ENCODE data around the gene ADGRG1.

Gene ADGRG1

DNA sequence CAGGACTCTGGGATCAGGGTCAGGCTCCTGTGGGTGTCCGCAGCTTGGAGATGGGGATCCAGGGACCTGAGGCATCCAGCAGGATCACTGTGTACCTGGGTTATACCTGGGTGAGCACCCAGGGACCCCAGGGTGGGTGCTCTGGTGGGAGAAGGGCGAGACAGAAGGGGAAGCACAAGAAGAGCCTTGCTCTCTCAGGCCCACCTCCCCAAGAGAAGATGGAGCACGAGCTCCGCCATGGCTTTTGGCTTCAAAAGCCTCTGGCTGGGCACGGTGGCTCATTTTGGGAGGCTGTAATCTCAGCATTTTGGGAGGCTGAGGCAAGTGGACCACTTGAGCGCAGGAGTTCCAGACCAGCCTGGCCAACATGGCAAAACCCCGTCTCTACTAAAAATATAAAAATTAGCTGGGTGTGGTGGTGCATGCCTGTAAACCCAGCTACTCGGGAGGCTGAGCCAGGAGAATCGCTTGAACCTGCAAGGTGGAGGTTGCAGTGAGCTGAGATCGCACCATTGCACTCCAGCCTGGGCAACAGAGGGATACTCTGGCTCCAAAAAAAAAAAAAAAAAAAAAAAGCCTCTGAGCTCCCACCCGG lies 75.1 kb downstream of the ADGRG1 start:
- no peak overlapping the region for H3K4me2 ChIP-seq (ENCODE audit: insufficient read depth, low read length)
- no peaks in the 10 kb centered on the region for H4K20me1 ChIP-seq (ENCODE audit: insufficient read depth, low read length)
- H3K79me2 ChIP-seq (ENCODE audit: insufficient read depth, low read length): no peaks in the 10 kb centered on the region
- no peaks in the 10 kb centered on the region for H3K9me3 ChIP-seq (ENCODE audit: insufficient read depth, low read length, severe bottlenecking)
- no peaks in the 10 kb centered on the region for H3K27me3 ChIP-seq (ENCODE audit: insufficient read depth, low read length, poor library complexity)
- ATAC-seq (ENCODE audit: insufficient read depth, low read depth): no peak
- no peaks in the 10 kb centered on the region for H3K4me1 ChIP-seq (ENCODE audit: insufficient read depth, low read length)
- no peak for TF ChIP-seq EZH2 (IDR thresholded peaks at IDR 0.05; ENCODE audit: borderline replicate concordance, low read depth, low read length, severe bottlenecking)
- TF ChIP-seq, protein P1, sequence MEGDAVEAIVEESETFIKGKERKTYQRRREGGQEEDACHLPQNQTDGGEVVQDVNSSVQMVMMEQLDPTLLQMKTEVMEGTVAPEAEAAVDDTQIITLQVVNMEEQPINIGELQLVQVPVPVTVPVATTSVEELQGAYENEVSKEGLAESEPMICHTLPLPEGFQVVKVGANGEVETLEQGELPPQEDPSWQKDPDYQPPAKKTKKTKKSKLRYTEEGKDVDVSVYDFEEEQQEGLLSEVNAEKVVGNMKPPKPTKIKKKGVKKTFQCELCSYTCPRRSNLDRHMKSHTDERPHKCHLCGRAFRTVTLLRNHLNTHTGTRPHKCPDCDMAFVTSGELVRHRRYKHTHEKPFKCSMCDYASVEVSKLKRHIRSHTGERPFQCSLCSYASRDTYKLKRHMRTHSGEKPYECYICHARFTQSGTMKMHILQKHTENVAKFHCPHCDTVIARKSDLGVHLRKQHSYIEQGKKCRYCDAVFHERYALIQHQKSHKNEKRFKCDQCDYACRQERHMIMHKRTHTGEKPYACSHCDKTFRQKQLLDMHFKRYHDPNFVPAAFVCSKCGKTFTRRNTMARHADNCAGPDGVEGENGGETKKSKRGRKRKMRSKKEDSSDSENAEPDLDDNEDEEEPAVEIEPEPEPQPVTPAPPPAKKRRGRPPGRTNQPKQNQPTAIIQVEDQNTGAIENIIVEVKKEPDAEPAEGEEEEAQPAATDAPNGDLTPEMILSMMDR (IDR thresholded peaks at IDR 0.05; ENCODE audit: borderline replicate concordance, extremely low read depth, low read length, poor library complexity, severe bottlenecking): no peak
- no peak overlapping the region for H3K9ac ChIP-seq (ENCODE audit: low read depth, low read length)
- H3K36me3 ChIP-seq (ENCODE audit: insufficient read depth, low read length): no peaks in the 10 kb centered on the region
- DNase-seq: no peak
- no peak overlapping the region for H3K27ac ChIP-seq (ENCODE audit: low read length)
- no peak overlapping the region for H3K4me3 ChIP-seq (ENCODE audit: low read depth in 1 of 2, low read length in 2 of 2)
- no peak overlapping the region for H2AFZ ChIP-seq (ENCODE audit: low read depth, low read length)

DNA sequence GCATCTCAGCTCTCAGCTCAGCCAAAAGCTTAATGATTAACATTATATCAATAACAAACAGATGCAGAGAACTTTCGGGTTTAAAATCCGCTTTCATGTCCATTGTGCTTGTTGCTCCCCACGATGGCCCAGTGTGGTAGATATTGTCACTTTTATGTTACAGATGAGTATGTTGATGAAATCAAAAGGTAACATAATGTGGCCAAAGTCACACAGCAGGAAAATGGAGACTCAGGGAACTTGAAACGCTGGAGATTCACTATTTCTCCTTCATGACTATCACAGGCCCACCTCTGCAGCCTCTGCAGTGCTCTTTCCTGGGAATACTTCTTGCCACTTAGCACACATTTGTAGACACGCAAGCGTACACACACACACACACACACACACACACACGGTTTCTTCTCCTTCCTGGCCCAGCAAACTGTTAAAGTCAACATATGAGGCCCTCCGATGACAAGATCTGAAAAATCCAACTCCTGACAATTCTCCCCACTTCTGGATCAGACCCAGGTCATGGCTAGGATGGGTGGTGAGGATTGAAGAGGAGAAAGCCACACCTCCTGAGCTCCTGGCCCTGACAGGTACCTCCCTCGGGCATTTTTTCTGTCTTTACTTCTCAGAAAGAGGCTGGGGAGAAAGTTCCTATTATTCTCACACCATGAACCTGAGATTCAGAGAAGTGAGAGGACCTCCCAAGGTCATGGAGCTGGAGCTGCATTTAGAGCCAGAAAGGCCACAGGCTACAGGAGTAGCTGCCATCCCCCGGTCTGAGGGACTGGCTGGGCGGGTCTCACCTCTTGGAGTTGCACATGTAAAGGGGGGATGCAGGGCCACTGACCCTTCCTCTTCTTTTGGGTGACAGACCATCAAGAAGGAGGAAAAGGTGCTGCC lies 75.8 kb downstream of the ADGRG1 start:
- H3K4me2 ChIP-seq (ENCODE audit: insufficient read depth, low read length): no peak overlapping the region
- H3K27me3 ChIP-seq (ENCODE audit: insufficient read depth, low read length, poor library complexity): no peaks in the 10 kb centered on the region
- no peaks in the 10 kb centered on the region for H3K36me3 ChIP-seq (ENCODE audit: insufficient read depth, low read length)
- ATAC-seq (ENCODE audit: insufficient read depth, low read depth) (no peak), DNase-seq (no peak)
- H3K4me3 ChIP-seq (ENCODE audit: low read depth in 1 of 2, low read length in 2 of 2): no peak overlapping the region
- no peak overlapping the region for H3K9ac ChIP-seq (ENCODE audit: low read depth, low read length)
- no peaks in the 10 kb centered on the region for H3K79me2 ChIP-seq (ENCODE audit: insufficient read depth, low read length)
- no peak for TF ChIP-seq EZH2 (IDR thresholded peaks at IDR 0.05; ENCODE audit: borderline replicate concordance, low read depth, low read length, severe bottlenecking)
- TF ChIP-seq, protein P1 (IDR thresholded peaks at IDR 0.05; ENCODE audit: borderline replicate concordance, extremely low read depth, low read length, poor library complexity, severe bottlenecking): no peak
- no peak overlapping the region for H2AFZ ChIP-seq (ENCODE audit: low read depth, low read length)
- no peaks in the 10 kb centered on the region for H3K9me3 ChIP-seq (ENCODE audit: insufficient read depth, low read length, severe bottlenecking)
- H3K4me1 ChIP-seq (ENCODE audit: insufficient read depth, low read length): no peaks in the 10 kb centered on the region
- H3K27ac ChIP-seq (ENCODE audit: low read length): no peak overlapping the region
- H4K20me1 ChIP-seq (ENCODE audit: insufficient read depth, low read length): no peaks in the 10 kb centered on the region

DNA sequence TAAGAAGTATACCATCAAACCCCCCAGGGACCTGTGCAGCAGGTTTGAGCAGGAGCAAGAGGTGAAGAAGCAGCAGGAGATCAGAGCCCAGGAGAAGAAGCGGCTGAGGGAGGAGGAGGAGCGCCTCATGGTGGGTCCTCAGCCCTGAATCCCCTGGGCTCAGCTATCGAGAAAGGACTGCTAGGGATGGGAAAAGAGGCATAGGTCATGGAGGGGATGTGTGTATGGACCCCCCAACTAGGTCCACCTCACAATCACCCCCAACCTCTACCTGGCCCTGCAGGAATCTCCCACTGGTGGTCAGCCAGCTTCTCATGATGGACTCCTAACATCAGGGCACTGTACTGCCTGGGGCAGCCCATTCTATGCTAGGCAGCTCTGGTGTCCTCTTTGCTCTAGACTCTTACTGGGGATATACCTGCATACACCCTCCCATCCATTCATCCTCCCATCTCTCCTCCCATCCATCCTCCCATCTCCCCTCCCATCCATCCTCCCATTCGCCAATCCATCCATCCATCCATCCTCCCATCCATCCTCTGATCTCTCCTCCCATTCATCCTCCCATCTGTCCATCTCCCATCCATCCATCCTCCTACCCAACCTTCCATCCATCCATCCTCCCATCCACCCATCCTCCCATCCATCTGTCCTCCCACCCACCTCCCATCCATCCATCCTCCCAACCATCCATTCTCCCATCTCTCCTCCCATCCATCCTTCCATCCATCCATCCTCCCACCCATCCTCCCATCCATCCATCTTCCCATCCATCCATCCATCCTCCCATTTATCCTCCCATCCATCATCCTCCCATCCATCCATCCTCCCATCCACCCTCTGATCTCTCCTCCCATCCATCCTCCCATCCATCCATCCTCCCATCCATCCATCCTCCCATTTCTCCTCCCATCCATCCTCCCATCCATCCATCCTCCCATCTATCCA lies 76.7 kb downstream of the ADGRG1 start:
- TF ChIP-seq, protein P1 (IDR thresholded peaks at IDR 0.05; ENCODE audit: borderline replicate concordance, extremely low read depth, low read length, poor library complexity, severe bottlenecking): no peak
- no peak for TF ChIP-seq EZH2 (IDR thresholded peaks at IDR 0.05; ENCODE audit: borderline replicate concordance, low read depth, low read length, severe bottlenecking)
- Histone ChIP-seq H3K36me3 (ENCODE audit: insufficient read depth, low read length) (no peaks in the 10 kb centered on the region), H3K4me1 (ENCODE audit: insufficient read depth, low read length) (no peaks in the 10 kb centered on the region), H2AFZ (ENCODE audit: low read depth, low read length) (no peak overlapping the region), H3K9ac (ENCODE audit: low read depth, low read length) (no peak overlapping the region), H3K9me3 (ENCODE audit: insufficient read depth, low read length, severe bottlenecking) (no peaks in the 10 kb centered on the region), H3K27me3 (ENCODE audit: insufficient read depth, low read length, poor library complexity) (no peaks in the 10 kb centered on the region), H4K20me1 (ENCODE audit: insufficient read depth, low read length) (no peaks in the 10 kb centered on the region), H3K27ac (ENCODE audit: low read length) (no peak overlapping the region), H3K79me2 (ENCODE audit: insufficient read depth, low read length) (no peaks in the 10 kb centered on the region), H3K4me2 (ENCODE audit: insufficient read depth, low read length) (no peak overlapping the region), H3K4me3 (ENCODE audit: low read depth in 1 of 2, low read length in 2 of 2) (no peak overlapping the region)
- no peak for DNase-seq
- ATAC-seq (ENCODE audit: insufficient read depth, low read depth): no peak

All from DND-41 (cell line).